ENCODE results near the gene ZFYVE28.

DNA sequence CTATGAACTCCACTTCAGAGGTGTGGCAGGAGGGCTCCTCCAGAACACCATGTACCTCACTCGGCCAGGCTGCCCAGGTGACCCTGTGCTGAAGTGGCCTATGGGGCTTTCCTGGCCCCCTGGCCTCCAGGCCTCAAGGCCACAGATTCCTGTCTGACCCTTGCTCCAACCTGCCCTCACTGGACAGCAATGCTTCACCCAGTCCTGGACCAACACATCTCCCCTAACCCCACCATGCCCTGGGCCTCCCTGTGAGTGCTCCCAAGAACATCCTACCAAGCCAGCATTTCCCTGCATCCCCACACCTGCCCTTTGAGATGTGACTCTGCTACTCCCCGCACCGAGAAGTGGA lies 10.5 kb downstream of the ZFYVE28 start:
- no peak for TF ChIP-seq EZH2phosphoT487 (IDR thresholded peaks at IDR 0.05)
- TF ChIP-seq, protein P1, sequence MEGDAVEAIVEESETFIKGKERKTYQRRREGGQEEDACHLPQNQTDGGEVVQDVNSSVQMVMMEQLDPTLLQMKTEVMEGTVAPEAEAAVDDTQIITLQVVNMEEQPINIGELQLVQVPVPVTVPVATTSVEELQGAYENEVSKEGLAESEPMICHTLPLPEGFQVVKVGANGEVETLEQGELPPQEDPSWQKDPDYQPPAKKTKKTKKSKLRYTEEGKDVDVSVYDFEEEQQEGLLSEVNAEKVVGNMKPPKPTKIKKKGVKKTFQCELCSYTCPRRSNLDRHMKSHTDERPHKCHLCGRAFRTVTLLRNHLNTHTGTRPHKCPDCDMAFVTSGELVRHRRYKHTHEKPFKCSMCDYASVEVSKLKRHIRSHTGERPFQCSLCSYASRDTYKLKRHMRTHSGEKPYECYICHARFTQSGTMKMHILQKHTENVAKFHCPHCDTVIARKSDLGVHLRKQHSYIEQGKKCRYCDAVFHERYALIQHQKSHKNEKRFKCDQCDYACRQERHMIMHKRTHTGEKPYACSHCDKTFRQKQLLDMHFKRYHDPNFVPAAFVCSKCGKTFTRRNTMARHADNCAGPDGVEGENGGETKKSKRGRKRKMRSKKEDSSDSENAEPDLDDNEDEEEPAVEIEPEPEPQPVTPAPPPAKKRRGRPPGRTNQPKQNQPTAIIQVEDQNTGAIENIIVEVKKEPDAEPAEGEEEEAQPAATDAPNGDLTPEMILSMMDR (IDR thresholded peaks at IDR 0.05), result no peak
